Liver (tissue), 9 donors: ENCODE data around the gene LRRC28. TPM values are rescaled to one million over a fixed set of nuclear protein-coding genes. Genes with fewer than 3 reads are reported as not detected.

Experiments
- DNase-seq: peaks from one replicate; pipeline ENCODE4 v3.0.0-alpha.2; 2017; ENCODE audit warnings: low spot score
- H3K27ac ChIP-seq, 2 donors: one replicate each; pipeline ENCODE4 v1.7.0; 2013; ENCODE audit warnings: inconsistent platforms in 2 of 2, low read length in 2 of 2, control low read depth in 1 of 2, low read depth in 1 of 2, mild to moderate bottlenecking in 1 of 2
- H3K27me3 ChIP-seq, 4 donors: one replicate each; pipeline versions ENCODE4 v1.6.1 to v1.7.0; 2013; ENCODE audit warnings: low read length in 3 of 4, inconsistent platforms in 1 of 4, mild to moderate bottlenecking in 1 of 4, moderate library complexity in 1 of 4; ENCODE audit not compliant: control insufficient read depth in 4 of 4, insufficient read depth in 4 of 4
- H3K36me3 ChIP-seq, 4 donors: one replicate each; pipeline versions ENCODE4 v1.6.1 to v1.7.0; 2013; ENCODE audit warnings: low read length in 3 of 4, mild to moderate bottlenecking in 3 of 4, low read depth in 1 of 4, moderate library complexity in 1 of 4; ENCODE audit not compliant: control insufficient read depth in 4 of 4, insufficient read depth in 3 of 4
- H3K4me1 ChIP-seq, 4 donors: one replicate each; pipeline versions ENCODE4 v1.6.1 to v1.7.0; 2013; ENCODE audit warnings: low read length in 3 of 4, mild to moderate bottlenecking in 3 of 4, moderate library complexity in 1 of 4; ENCODE audit not compliant: control insufficient read depth in 4 of 4, insufficient read depth in 4 of 4
- H3K4me3 ChIP-seq, 3 donors: one replicate each; pipeline versions ENCODE4 v1.6.1 to v1.7.0; 2013; ENCODE audit warnings: low read length in 3 of 3, control low read depth in 1 of 3, low read depth in 1 of 3, mild to moderate bottlenecking in 1 of 3
- H3K9ac ChIP-seq, 2 donors: one replicate each; pipeline ENCODE4 v1.7.0; 2013; ENCODE audit warnings: low read length in 2 of 2, mild to moderate bottlenecking in 2 of 2, moderate library complexity in 2 of 2, control low read depth in 1 of 2, low read depth in 1 of 2
- H3K9me3 ChIP-seq, 4 donors: one replicate each; pipeline versions ENCODE4 v1.6.1 to v1.7.0; 2013; ENCODE audit warnings: low read length in 3 of 4; ENCODE audit not compliant: control insufficient read depth in 4 of 4
- ATF3 ChIP-seq: IDR thresholded peaks from 2 replicates; pipeline ENCODE4 v1.6.1; 2016; ENCODE audit warnings: antibody characterized with exemption
- CTCF ChIP-seq: fragments of 150-350 bp; IDR thresholded peaks from 2 replicates; pipeline ENCODE4 v1.5.1; 2017; ENCODE audit warnings: improper control_type of control experiment, low read depth, low read length; ENCODE audit not compliant: missing input control
- EGR1 ChIP-seq, 2 donors: IDR thresholded peaks; 2 replicates each; pipeline ENCODE4 v1.6.1; 2016 to 2018; ENCODE audit warnings: antibody characterized with exemption in 2 of 2, low read depth in 2 of 2
- FOXA1 ChIP-seq: IDR thresholded peaks from 2 replicates; pipeline ENCODE4 v1.6.1; 2016; ENCODE audit warnings: antibody characterized with exemption
- FOXA2 ChIP-seq: IDR thresholded peaks from 2 replicates; pipeline ENCODE4 v1.6.1; 2016; ENCODE audit warnings: antibody characterized with exemption
- GABPA ChIP-seq, 2 donors: IDR thresholded peaks in 1 of 2; conservative IDR thresholded peaks in 1 of 2; 2 replicates each; pipeline ENCODE4 v1.6.1; 2016; ENCODE audit warnings: antibody characterized with exemption in 2 of 2, mild to moderate bottlenecking in 1 of 2, moderate library complexity in 1 of 2
- HNF4A ChIP-seq, 2 donors: conservative IDR thresholded peaks; 2 replicates each; pipeline ENCODE4 v1.6.1; 2016; ENCODE audit warnings: antibody characterized with exemption in 2 of 2, mild to moderate bottlenecking in 2 of 2
- HNF4G ChIP-seq: IDR thresholded peaks from 2 replicates; pipeline ENCODE4 v1.6.1; 2016; ENCODE audit warnings: antibody characterized with exemption
- JUND ChIP-seq, 2 donors: IDR thresholded peaks; 2 replicates each; pipeline ENCODE4 v1.6.1; 2016; ENCODE audit warnings: antibody characterized with exemption in 2 of 2
- MAX ChIP-seq: IDR thresholded peaks from 2 replicates; pipeline ENCODE4 v1.6.1; 2016; ENCODE audit warnings: antibody characterized with exemption
- NR2F2 ChIP-seq: IDR thresholded peaks from 2 replicates; pipeline ENCODE4 v1.6.1; 2016; ENCODE audit warnings: antibody characterized with exemption
- RAD21 ChIP-seq, 2 donors: IDR thresholded peaks; 2 replicates each; pipeline ENCODE4 v1.6.1; 2016; ENCODE audit warnings: antibody characterized with exemption in 2 of 2, mild to moderate bottlenecking in 2 of 2
- REST ChIP-seq: IDR thresholded peaks from 2 replicates; pipeline ENCODE4 v1.6.1; 2016; ENCODE audit warnings: antibody characterized with exemption, mild to moderate bottlenecking
- RXRA ChIP-seq, 2 donors: IDR thresholded peaks; 2 replicates each; pipeline ENCODE4 v1.6.1; 2017 to 2018; ENCODE audit warnings: antibody characterized with exemption in 2 of 2, mild to moderate bottlenecking in 1 of 2
- SP1 ChIP-seq: IDR thresholded peaks from 2 replicates; pipeline ENCODE4 v1.6.1; 2018; ENCODE audit warnings: antibody characterized with exemption, mild to moderate bottlenecking
- TAF1 ChIP-seq: conservative IDR thresholded peaks from 2 replicates; pipeline ENCODE4 v1.6.1; 2016; ENCODE audit warnings: antibody characterized with exemption, mild to moderate bottlenecking
- YY1 ChIP-seq: IDR thresholded peaks from 2 replicates; pipeline ENCODE4 v1.6.1; 2016; ENCODE audit warnings: antibody characterized with exemption, mild to moderate bottlenecking
- ZBTB33 ChIP-seq: IDR thresholded peaks from 2 replicates; pipeline ENCODE4 v1.6.1; 2016; ENCODE audit warnings: antibody characterized with exemption
- WGBS: extraction: QIAGEN DNeasy Blood & Tissue Kit; methylation state at CpG from one replicate; pipeline ENCODE4 v1.1.7; 2013; 5-methylcytosine and 5-hydroxymethylcytosine counted together
- polyA plus RNA-seq, 2 donors: library from polyadenylated mRNA; stranded (reverse) in 1 of 2; unstranded in 1 of 2; fragments of 200-250 nt in 1 of 2; fragments of >200 nt in 1 of 2; fragmentation: Nextera tagmentation in 1 of 2; extraction: Ambion mirVana in 1 of 2; gene quantifications; one replicate each; pipeline versions ENCODE4 v1.2.1 to v1.2.3, GENCODE V29; 2013 to 2015
- total RNA-seq, 2 donors: library from RNA; depleted of rRNA; stranded (reverse); fragments of >200 nt; gene quantifications; one replicate each; pipeline ENCODE4 v1.2.3, GENCODE V29; 2014
- donor health status: healthy.
- donor health status: healthy.
- donor health status: healthy.
- donor health status: healthy.
- donor health status: healthy.

The LRRC28 gene
- total and polyA plus RNA-seq, 4 donors: 15.4 to 46.6 (median 41.0) TPM

- H3K27ac ChIP-seq: no peak overlapping the region
- no peak overlapping the region for H3K9ac ChIP-seq
- no peak overlapping the region for H3K4me3 ChIP-seq
- no peaks in the 10 kb centered on the region for H3K4me1 ChIP-seq
- TF ChIP-seq GABPA (IDR thresholded peaks at IDR 0.05 in 1 of 2, conservative IDR thresholded peaks at IDR 0.05 in 1 of 2) (no peak), SP1 (no peak), FOXA2 (no peak), FOXA1 (no peak), MAX (no peak), CTCF (no peak), HNF4A (conservative IDR thresholded peaks at IDR 0.05) (no peak), YY1 (no peak), NR2F2 (no peak), JUND (IDR thresholded peaks at IDR 0.05) (no peak), REST (no peak), TAF1 (no peak), ATF3 (no peak), RXRA (IDR thresholded peaks at IDR 0.05) (no peak), RAD21 (IDR thresholded peaks at IDR 0.05) (no peak), ZBTB33 (no peak), HNF4G (no peak), EGR1 (IDR thresholded peaks at IDR 0.05; ENCODE audit: low read depth in 2 of 2) (no peak)
- DNase-seq: no peak
- H3K36me3 ChIP-seq: no peaks in the 10 kb centered on the region
- 92% methylated on average over 21 of the region's 21 CpGs for WGBS
- H3K27me3 ChIP-seq: no peaks in the 10 kb centered on the region
- no peaks in the 10 kb centered on the region for H3K9me3 ChIP-seq
Observed at GRCh38 chr15:99413955-99414754, 162.9 kb downstream of the LRRC28 start.
